HEK293 (cell line): ENCODE measurements around the gene EI24.

ENCODE experiments used
- BCL11B ChIP-seq: fragments of 450-650 bp; formaldehyde crosslinking; IDR thresholded peaks from 2 replicates; pipeline ENCODE4 v1.5.1; 2016; ENCODE audit warnings: low read depth, missing biosample characterization, missing genetic modification characterization
- ELK4 ChIP-seq: IDR thresholded peaks from 2 replicates; pipeline ENCODE4 v1.6.1; 2011; ENCODE audit warnings: mild to moderate bottlenecking, low read depth, low read length, borderline replicate concordance
- FEZF1 ChIP-seq: fragments of 450-650 bp; formaldehyde crosslinking; IDR thresholded peaks from 2 replicates; pipeline ENCODE4 v1.5.1; 2016; ENCODE audit warnings: missing biosample characterization, missing genetic modification characterization
- OSR2 ChIP-seq: fragments of 450-650 bp; formaldehyde crosslinking; IDR thresholded peaks from 2 replicates; pipeline ENCODE4 v1.5.1; 2016; ENCODE audit warnings: missing biosample characterization, missing genetic modification characterization
- PATZ1 ChIP-seq: fragments of 450-650 bp; formaldehyde crosslinking; IDR thresholded peaks from 2 replicates; pipeline ENCODE4 v1.5.1; 2016; ENCODE audit warnings: missing biosample characterization, missing genetic modification characterization
- PRDM1 ChIP-seq: fragments of 450-650 bp; formaldehyde crosslinking; IDR thresholded peaks from 2 replicates; pipeline ENCODE4; 2016; ENCODE audit warnings: missing biosample characterization, missing genetic modification characterization
- SP7 ChIP-seq: fragments of 450-650 bp; formaldehyde crosslinking; IDR thresholded peaks from 2 replicates; pipeline ENCODE4 v1.5.1; 2016; ENCODE audit warnings: missing biosample characterization, missing genetic modification characterization
- ZBTB21 ChIP-seq: fragments of 450-650 bp; formaldehyde crosslinking; IDR thresholded peaks from 2 replicates; pipeline ENCODE4 v1.5.1; 2017; ENCODE audit warnings: missing biosample characterization, missing genetic modification characterization
- ZFP69B ChIP-seq: fragments of 450-650 bp; formaldehyde crosslinking; IDR thresholded peaks from 2 replicates; pipeline ENCODE4 v1.5.1; 2016; ENCODE audit warnings: missing biosample characterization, missing genetic modification characterization
- ZNF10 ChIP-seq: fragments of 450-650 bp; formaldehyde crosslinking; IDR thresholded peaks from 2 replicates; pipeline ENCODE4 v1.5.1; 2017; ENCODE audit warnings: missing biosample characterization, missing genetic modification characterization
- ZNF114 ChIP-seq: fragments of 450-650 bp; formaldehyde crosslinking; IDR thresholded peaks from 2 replicates; pipeline ENCODE4 v1.5.0; 2017; ENCODE audit warnings: missing biosample characterization, missing genetic modification characterization
- ZNF140 ChIP-seq: fragments of 450-650 bp; formaldehyde crosslinking; IDR thresholded peaks from 2 replicates; pipeline ENCODE4 v1.5.1; 2016; ENCODE audit warnings: missing biosample characterization, missing genetic modification characterization
- ZNF2 ChIP-seq: fragments of 450-650 bp; formaldehyde crosslinking; IDR thresholded peaks from 2 replicates; pipeline ENCODE4 v1.5.1; 2016; ENCODE audit warnings: missing biosample characterization, missing genetic modification characterization
- ZNF24 ChIP-seq: fragments of 450-650 bp; formaldehyde crosslinking; IDR thresholded peaks from 2 replicates; pipeline ENCODE4 v1.5.1; 2016; ENCODE audit warnings: missing biosample characterization, missing genetic modification characterization
- ZNF311 ChIP-seq: fragments of 450-650 bp; formaldehyde crosslinking; IDR thresholded peaks from 2 replicates; pipeline ENCODE4 v1.5.1; 2017; ENCODE audit warnings: missing biosample characterization, missing genetic modification characterization, borderline replicate concordance
- ZNF48 ChIP-seq: fragments of 450-650 bp; formaldehyde crosslinking; IDR thresholded peaks from 2 replicates; pipeline ENCODE4 v1.5.1; 2016; ENCODE audit warnings: missing biosample characterization, missing genetic modification characterization
- ZNF510 ChIP-seq: fragments of 450-650 bp; formaldehyde crosslinking; IDR thresholded peaks from 2 replicates; pipeline ENCODE4 v1.5.1; 2018; ENCODE audit warnings: mild to moderate bottlenecking, missing genetic modification characterization, missing biosample characterization; ENCODE audit not compliant: insufficient replicate concordance
- ZNF518A ChIP-seq: fragments of 450-650 bp; formaldehyde crosslinking; conservative IDR thresholded peaks from 2 replicates; pipeline ENCODE4 v1.5.1; 2016; ENCODE audit warnings: low read depth, missing biosample characterization, missing genetic modification characterization
- ZNF521 ChIP-seq: fragments of 450-650 bp; formaldehyde crosslinking; IDR thresholded peaks from 2 replicates; pipeline ENCODE4 v1.5.1; 2017; ENCODE audit warnings: missing biosample characterization, mild to moderate bottlenecking, missing genetic modification characterization
- ZNF560 ChIP-seq: fragments of 450-650 bp; formaldehyde crosslinking; IDR thresholded peaks from 2 replicates; pipeline ENCODE4 v1.5.1; 2017; ENCODE audit warnings: missing biosample characterization, missing genetic modification characterization, borderline replicate concordance
- ZNF626 ChIP-seq: fragments of 450-650 bp; sonication (Bioruptor Pico); formaldehyde crosslinking; IDR thresholded peaks from 2 replicates; pipeline ENCODE4 v1.5.1; 2018; ENCODE audit warnings: missing biosample characterization, missing genetic modification characterization, inconsistent platforms
- ZNF658 ChIP-seq: fragments of 450-650 bp; formaldehyde crosslinking; IDR thresholded peaks from 2 replicates; pipeline ENCODE4; 2016; ENCODE audit warnings: missing biosample characterization, missing genetic modification characterization
- TF ChIP-seq, protein P1 (sequence below): fragments of 450-650 bp; formaldehyde crosslinking; IDR thresholded peaks from 2 replicates; pipeline ENCODE4 v1.5.0; 2017; ENCODE audit warnings: missing biosample characterization, missing genetic modification characterization, borderline replicate concordance
- TF ChIP-seq, protein P2 (sequence below): fragments of 450-650 bp; IDR thresholded peaks from 2 replicates; pipeline ENCODE4 v1.5.1; 2018; ENCODE audit warnings: missing biosample characterization, missing genetic modification characterization

Gene EI24

DNA sequence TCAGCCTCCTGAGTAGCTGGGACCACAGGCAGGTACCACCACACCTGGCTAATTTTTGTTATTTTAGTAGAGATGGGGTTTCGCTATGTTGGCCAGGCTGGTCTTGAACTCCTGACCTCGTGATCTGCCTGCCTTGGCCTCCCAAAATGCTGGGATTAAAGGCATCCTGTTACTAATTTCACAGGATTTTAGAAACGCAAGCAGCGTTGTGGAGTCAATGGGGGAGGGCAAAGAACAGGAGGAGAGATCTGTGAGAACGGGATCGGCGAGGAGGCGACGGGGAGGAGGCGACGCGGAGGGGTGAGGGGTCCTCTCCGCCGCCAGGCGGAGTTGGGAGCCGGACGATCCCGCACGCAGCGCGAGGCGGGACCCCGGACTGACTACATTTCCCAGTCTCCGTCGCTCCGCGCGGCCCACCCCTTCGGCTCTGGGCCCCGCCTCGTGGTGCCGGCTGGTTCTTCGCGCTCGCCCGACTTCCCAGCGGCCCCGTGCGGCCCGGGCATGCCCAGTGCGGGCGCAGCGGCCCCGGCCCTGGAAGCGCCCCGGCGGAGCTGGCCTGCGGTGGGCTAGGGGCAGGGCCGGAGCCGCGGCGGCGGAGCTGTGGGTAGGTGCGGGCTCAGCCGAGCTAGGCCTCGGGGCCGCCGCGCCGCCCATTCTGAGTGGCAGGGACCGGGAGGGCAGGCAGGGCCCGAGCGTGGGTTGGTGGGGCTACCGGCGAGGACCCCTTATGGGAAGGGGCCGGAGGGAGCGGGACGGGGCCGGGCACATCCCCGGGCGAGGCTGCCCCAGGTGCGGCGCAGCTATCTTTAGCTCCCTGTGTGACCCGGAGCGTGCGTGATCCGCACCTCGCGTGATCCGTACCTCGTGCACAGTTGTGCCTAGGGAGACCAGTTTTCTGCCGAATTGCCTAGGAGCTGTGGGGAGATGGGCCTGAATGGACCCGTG is at the start of gene EI24 (continued):
- TF ChIP-seq ZNF521 (tag by site-specific recombination) = no peak
- TF ChIP-seq ELK4 = no peak
- no peak for TF ChIP-seq PRDM1 (tag by site-specific recombination)
- TF ChIP-seq, protein P1, sequence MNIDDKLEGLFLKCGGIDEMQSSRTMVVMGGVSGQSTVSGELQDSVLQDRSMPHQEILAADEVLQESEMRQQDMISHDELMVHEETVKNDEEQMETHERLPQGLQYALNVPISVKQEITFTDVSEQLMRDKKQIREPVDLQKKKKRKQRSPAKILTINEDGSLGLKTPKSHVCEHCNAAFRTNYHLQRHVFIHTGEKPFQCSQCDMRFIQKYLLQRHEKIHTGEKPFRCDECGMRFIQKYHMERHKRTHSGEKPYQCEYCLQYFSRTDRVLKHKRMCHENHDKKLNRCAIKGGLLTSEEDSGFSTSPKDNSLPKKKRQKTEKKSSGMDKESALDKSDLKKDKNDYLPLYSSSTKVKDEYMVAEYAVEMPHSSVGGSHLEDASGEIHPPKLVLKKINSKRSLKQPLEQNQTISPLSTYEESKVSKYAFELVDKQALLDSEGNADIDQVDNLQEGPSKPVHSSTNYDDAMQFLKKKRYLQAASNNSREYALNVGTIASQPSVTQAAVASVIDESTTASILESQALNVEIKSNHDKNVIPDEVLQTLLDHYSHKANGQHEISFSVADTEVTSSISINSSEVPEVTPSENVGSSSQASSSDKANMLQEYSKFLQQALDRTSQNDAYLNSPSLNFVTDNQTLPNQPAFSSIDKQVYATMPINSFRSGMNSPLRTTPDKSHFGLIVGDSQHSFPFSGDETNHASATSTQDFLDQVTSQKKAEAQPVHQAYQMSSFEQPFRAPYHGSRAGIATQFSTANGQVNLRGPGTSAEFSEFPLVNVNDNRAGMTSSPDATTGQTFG = no peak
- TF ChIP-seq FEZF1 (tag by site-specific recombination) = no peak
- no peak for TF ChIP-seq ZNF626 (tag by site-specific recombination)
- peak; percentile 71; the same call in 1 of the 2 replicates for TF ChIP-seq ZNF24 (tag by site-specific recombination)
- 0 out of 2 replicates have a peak, but pooled peaks have one; percentile 20 for TF ChIP-seq ZBTB21 (tag by site-specific recombination)
- no peak for TF ChIP-seq ZNF48 (tag by site-specific recombination)
- TF ChIP-seq ZNF140 (tag by site-specific recombination) = no peak
- TF ChIP-seq ZNF311 (tag by site-specific recombination) = no peak
- no peak for TF ChIP-seq ZNF114 (tag by site-specific recombination)
- TF ChIP-seq ZNF560 (tag by site-specific recombination) = no peak
- TF ChIP-seq ZNF10 (tag by site-specific recombination) = peak; percentile 72; the same call in 1 of the 2 replicates
- no peak for TF ChIP-seq OSR2 (tag by site-specific recombination)
- TF ChIP-seq SP7 (tag by site-specific recombination) = peak; percentile 47; the same call in 1 of the 2 replicates
- TF ChIP-seq PATZ1 (tag by site-specific recombination) = peak; percentile 58
- TF ChIP-seq ZFP69B (tag by site-specific recombination) = peak; percentile 69
- TF ChIP-seq, protein P2, sequence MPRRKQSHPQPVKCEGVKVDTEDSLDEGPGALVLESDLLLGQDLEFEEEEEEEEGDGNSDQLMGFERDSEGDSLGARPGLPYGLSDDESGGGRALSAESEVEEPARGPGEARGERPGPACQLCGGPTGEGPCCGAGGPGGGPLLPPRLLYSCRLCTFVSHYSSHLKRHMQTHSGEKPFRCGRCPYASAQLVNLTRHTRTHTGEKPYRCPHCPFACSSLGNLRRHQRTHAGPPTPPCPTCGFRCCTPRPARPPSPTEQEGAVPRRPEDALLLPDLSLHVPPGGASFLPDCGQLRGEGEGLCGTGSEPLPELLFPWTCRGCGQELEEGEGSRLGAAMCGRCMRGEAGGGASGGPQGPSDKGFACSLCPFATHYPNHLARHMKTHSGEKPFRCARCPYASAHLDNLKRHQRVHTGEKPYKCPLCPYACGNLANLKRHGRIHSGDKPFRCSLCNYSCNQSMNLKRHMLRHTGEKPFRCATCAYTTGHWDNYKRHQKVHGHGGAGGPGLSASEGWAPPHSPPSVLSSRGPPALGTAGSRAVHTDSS (tag by site-specific recombination) = no peak
- TF ChIP-seq ZNF658 (tag by site-specific recombination) = no peak
- peak; percentile 53; the same call in 1 of the 2 replicates for TF ChIP-seq ZNF2
- TF ChIP-seq ZNF518A (tag by site-specific recombination) = no peak
- 0 out of 2 replicates have a peak, but pooled peaks have one; percentile 21 for TF ChIP-seq BCL11B (tag by site-specific recombination)
- TF ChIP-seq ZNF510 = no peak
